Endothelial cell of umbilical vein (primary cell): ENCODE data around the gene CARD19. TPM values are rescaled to one million over a fixed set of nuclear protein-coding genes. Genes with fewer than 3 reads are reported as not detected.

Experiments used
- BruUV-seq: library from RNA; stranded (reverse); fragments of 400-500 nt; replicated peaks from 2 replicates; lab custom pipeline; 2021; lab: Mats Ljungman, UMichigan
- CTCF ChIA-PET: fragments of 300-600, 350-600 bp; sonication (Branson Sonifier 250); formaldehyde crosslinking; loops from one replicate; lab custom pipeline; 2021; ENCODE audit warnings: antibody characterized with exemption, inconsistent platforms; lab: Charles Lee
- POLR2A ChIA-PET: fragments of 300-600, 350-600 bp; sonication (Branson Sonifier 250); formaldehyde crosslinking; loops from one replicate; lab custom pipeline; 2021; ENCODE audit warnings: antibody characterized with exemption, inconsistent platforms; lab: Charles Lee
- DNase-seq: peaks from one replicate; pipeline ENCODE4 v3.0.0-alpha.2; 2011; ENCODE audit warnings: low read depth, low spot score
- FAIRE-seq: peaks from 2 replicates; lab custom pipeline; 2011; peaks lifted over from hg19 to GRCh38; lab: Jason Lieb, UNC
- H2AFZ ChIP-seq: 2 replicates; pipeline ENCODE4 v1.6.0; 2012; ENCODE audit warnings: low read depth, low read length, control low read depth, inconsistent platforms
- H3K27ac ChIP-seq: 2 replicates; pipeline ENCODE4 v1.5.1; 2011; ENCODE audit warnings: low read depth, mild to moderate bottlenecking, control low read depth, low read length, moderate library complexity; ENCODE audit not compliant: insufficient read depth
- H3K27me3 ChIP-seq, 2 experiments: 2 replicates each; pipeline versions ENCODE4 v1.6.0 to v1.6.1; 2011; ENCODE audit warnings: low read length in 2 of 2, mixed read lengths in 1 of 2; ENCODE audit not compliant: control insufficient read depth in 2 of 2, insufficient read depth in 2 of 2
- H3K36me3 ChIP-seq, 2 experiments: 2 replicates in 1 of 2; 3 replicates in 1 of 2; pipeline ENCODE4 v1.5.1; 2011; ENCODE audit warnings: low read length in 2 of 2, mild to moderate bottlenecking in 1 of 2, moderate library complexity in 1 of 2; ENCODE audit not compliant: control insufficient read depth in 2 of 2, insufficient read depth in 2 of 2; ENCODE audit errors: extremely low read depth in 1 of 2
- H3K4me1 ChIP-seq: 3 replicates; pipeline ENCODE4 v1.5.1; 2011; ENCODE audit warnings: mild to moderate bottlenecking, low read length; ENCODE audit not compliant: control insufficient read depth, insufficient read depth; ENCODE audit errors: extremely low read depth
- H3K4me2 ChIP-seq: 2 replicates; pipeline ENCODE4 v1.6.1; 2011; ENCODE audit warnings: low read length, control low read depth, mixed read lengths; ENCODE audit not compliant: insufficient read depth
- H3K4me3 ChIP-seq, 3 experiments: fragments of 200-600 bp in 1 of 3; sonication (generic), shearing (Covaris generic) in 1 of 3; replicated peaks in 1 of 3; 2 replicates each; pipeline ENCODE4 v1.5.1; 2011 to 2016; ENCODE audit warnings: control low read depth in 3 of 3, low read length in 3 of 3, mild to moderate bottlenecking in 2 of 3, inconsistent platforms in 1 of 3, low read depth in 1 of 3, moderate library complexity in 1 of 3; ENCODE audit not compliant: insufficient read depth in 1 of 3
- H3K79me2 ChIP-seq: 2 replicates; pipeline ENCODE4 v1.6.0; 2012; ENCODE audit warnings: low read length, inconsistent platforms; ENCODE audit not compliant: control insufficient read depth, insufficient read depth
- H3K9ac ChIP-seq: replicated peaks from 2 replicates; pipeline ENCODE3; 2011; ENCODE audit warnings: low read length, control low read depth; ENCODE audit not compliant: insufficient read depth; ENCODE audit errors: extremely low read depth
- H3K9me1 ChIP-seq: replicated peaks from 3 replicates; pipeline ENCODE4 v1.6.0; 2011; ENCODE audit warnings: mild to moderate bottlenecking, low read length; ENCODE audit not compliant: control insufficient read depth, insufficient read depth; ENCODE audit errors: extremely low read depth
- H3K9me3 ChIP-seq: replicated peaks from 2 replicates; pipeline ENCODE4 v1.5.1; 2012; ENCODE audit warnings: low read length, inconsistent platforms; ENCODE audit not compliant: control insufficient read depth, insufficient read depth
- H4K20me1 ChIP-seq: replicated peaks from 2 replicates; pipeline ENCODE3; 2011; ENCODE audit warnings: mild to moderate bottlenecking, low read length; ENCODE audit not compliant: control insufficient read depth, insufficient read depth; ENCODE audit errors: extremely low read depth
- FOS ChIP-seq: IDR thresholded peaks from 2 replicates; pipeline ENCODE4 v1.6.1; 2011; ENCODE audit warnings: mild to moderate bottlenecking, low read length, moderate library complexity, borderline replicate concordance; ENCODE audit not compliant: insufficient read depth
- GATA2 ChIP-seq: IDR thresholded peaks from 2 replicates; pipeline ENCODE4 v1.7.0; 2011; ENCODE audit warnings: low read depth, mild to moderate bottlenecking, moderate library complexity, mixed read lengths, low read length; ENCODE audit not compliant: insufficient read length, insufficient read depth
- POLR2A ChIP-seq: IDR thresholded peaks from 2 replicates; pipeline ENCODE4 v1.6.1; 2012; ENCODE audit warnings: low read depth, mild to moderate bottlenecking, control low read depth, low read length
- dilution Hi-C: fragments of 300-500 bp; cut with MboI; formaldehyde crosslinking; loops from one replicate; pipeline ENCODE4 v1.15.0; 2019; ENCODE audit warnings: low sequenced_read_pairs; ENCODE audit not compliant: extremely low pct_ligation_motif_present
- intact Hi-C: fragments of 100-400 bp; cut with micrococcal nuclease; formaldehyde crosslinking; loops from one replicate; pipeline ENCODE4 v1.10.0; 2022
- polyA plus RNA-seq, 4 experiments: library from polyadenylated mRNA; depleted of rRNA in 3 of 4; stranded (reverse) in 3 of 4; unstranded in 1 of 4; fragments of >200 nt; gene quantifications; 2 replicates each; pipeline versions ENCODE4 v1.2.1 to v1.2.3, GENCODE V29; 2011 to 2012; ENCODE audit warnings: missing spikeins in 1 of 4
- total RNA-seq: library from RNA; stranded (reverse); gene quantifications from 2 replicates; pipeline ENCODE4 v1.2.3, GENCODE V29; 2021
- TF ChIP-seq, protein P1 (sequence below), 2 donors: IDR thresholded peaks; 1 replicate in 1 of 2; 2 replicates in 1 of 2; pipeline ENCODE4 v1.5.1; 2011; ENCODE audit warnings: low read length in 2 of 2, mild to moderate bottlenecking in 2 of 2, moderate library complexity in 2 of 2, control low read depth in 1 of 2, inconsistent platforms in 1 of 2, low read depth in 1 of 2; ENCODE audit not compliant: insufficient read depth in 1 of 2; ENCODE audit errors: extremely low read depth in 1 of 2
- TF ChIP-seq, protein P2 (sequence below): IDR thresholded peaks from 2 replicates; pipeline ENCODE4 v1.6.1; 2011; ENCODE audit not compliant: insufficient read depth, insufficient read length

CARD19 gene
- total and polyA plus RNA-seq, 2 donors (not counting 3 experiments of a cell fraction or from before 2014, with no cell fraction given), result 45.7 to 148 TPM

DNA sequence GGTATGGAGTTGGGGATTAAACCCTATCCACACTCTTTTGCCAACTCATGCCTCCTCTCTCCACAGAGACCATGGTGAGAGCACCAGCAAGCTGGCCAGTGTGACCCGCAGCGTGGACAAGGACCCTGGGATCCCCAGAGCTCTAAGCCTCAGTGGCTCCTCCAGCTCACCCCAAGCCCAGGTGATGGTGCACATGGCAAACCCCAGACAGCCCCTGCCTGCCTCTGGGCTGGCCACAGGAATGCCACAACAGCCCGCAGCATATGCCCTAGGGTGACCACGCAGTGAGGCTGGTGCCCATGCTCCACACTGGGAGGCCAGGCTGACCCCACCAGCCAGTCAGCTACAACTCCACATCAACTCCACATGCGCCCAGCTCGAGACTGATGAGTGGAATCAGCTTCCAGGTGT is 11.5 kb upstream of the CARD19 start:
- no peak for TF ChIP-seq FOS
- TF ChIP-seq POLR2A, result no peak
- TF ChIP-seq, protein P1, sequence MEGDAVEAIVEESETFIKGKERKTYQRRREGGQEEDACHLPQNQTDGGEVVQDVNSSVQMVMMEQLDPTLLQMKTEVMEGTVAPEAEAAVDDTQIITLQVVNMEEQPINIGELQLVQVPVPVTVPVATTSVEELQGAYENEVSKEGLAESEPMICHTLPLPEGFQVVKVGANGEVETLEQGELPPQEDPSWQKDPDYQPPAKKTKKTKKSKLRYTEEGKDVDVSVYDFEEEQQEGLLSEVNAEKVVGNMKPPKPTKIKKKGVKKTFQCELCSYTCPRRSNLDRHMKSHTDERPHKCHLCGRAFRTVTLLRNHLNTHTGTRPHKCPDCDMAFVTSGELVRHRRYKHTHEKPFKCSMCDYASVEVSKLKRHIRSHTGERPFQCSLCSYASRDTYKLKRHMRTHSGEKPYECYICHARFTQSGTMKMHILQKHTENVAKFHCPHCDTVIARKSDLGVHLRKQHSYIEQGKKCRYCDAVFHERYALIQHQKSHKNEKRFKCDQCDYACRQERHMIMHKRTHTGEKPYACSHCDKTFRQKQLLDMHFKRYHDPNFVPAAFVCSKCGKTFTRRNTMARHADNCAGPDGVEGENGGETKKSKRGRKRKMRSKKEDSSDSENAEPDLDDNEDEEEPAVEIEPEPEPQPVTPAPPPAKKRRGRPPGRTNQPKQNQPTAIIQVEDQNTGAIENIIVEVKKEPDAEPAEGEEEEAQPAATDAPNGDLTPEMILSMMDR (IDR thresholded peaks at IDR 0.05; ENCODE audit: extremely low read depth in 1 of 2, insufficient read depth in 1 of 2, low read depth in 1 of 2, low read length in 2 of 2), result no peak
- TF ChIP-seq, protein P2, sequence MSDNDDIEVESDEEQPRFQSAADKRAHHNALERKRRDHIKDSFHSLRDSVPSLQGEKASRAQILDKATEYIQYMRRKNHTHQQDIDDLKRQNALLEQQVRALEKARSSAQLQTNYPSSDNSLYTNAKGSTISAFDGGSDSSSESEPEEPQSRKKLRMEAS, result no peak
- no peak for TF ChIP-seq GATA2
- Histone ChIP-seq H3K4me2 (no peak overlapping the region), H3K27me3 (no peaks in the 10 kb centered on the region), H3K4me3 (no peak overlapping the region), H3K9ac (no peak overlapping the region), H2AFZ (no peak overlapping the region), H3K9me3 (no peaks in the 10 kb centered on the region), H3K27ac (no peak overlapping the region), H3K9me1 (no peaks in the 10 kb centered on the region), H3K4me1 (no peaks in the 10 kb centered on the region), H4K20me1 (no peaks in the 10 kb centered on the region), H3K79me2 (no peaks in the 10 kb centered on the region), H3K36me3 (no peaks in the 10 kb centered on the region)
- no TSS peak for BruUV-seq
- POLR2A ChIA-PET, result no interaction called here
- intact Hi-C loops (no loop called here), dilution Hi-C loops (no loop called here)
- no peak for FAIRE-seq
- CTCF ChIA-PET, result no interaction called here
- DNase-seq, result no peak

DNA sequence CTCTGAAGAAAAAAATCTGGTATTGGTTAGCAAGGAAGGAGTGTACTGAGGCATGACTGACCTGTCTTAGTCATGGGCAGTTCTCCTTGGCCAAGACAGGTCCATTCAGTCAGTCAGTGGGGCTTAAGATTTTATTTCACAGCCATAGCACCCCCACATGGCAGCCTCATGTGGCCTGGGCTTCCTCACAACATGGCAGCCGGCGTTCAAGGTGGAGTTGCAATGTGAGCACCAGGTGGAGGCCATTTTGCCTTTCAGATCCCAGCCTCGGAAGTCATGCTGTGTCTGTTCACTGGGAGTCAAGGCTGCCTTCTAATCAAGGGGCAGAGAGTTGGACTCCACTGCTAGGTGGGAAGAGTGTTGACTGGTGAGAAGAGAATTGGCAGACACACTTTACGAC is 10.3 kb upstream of the CARD19 start:
- Histone ChIP-seq H3K9ac (no peak overlapping the region), H3K27ac (no peak overlapping the region), H3K27me3 (no peaks in the 10 kb centered on the region), H3K4me3 (no peak overlapping the region), H3K4me2 (no peak overlapping the region), H2AFZ (no peak overlapping the region), H3K9me1 (no peaks in the 10 kb centered on the region), H3K36me3 (no peaks in the 10 kb centered on the region), H3K4me1 (no peaks in the 10 kb centered on the region), H3K79me2 (no peaks in the 10 kb centered on the region), H4K20me1 (no peaks in the 10 kb centered on the region), H3K9me3 (no peaks in the 10 kb centered on the region)
- CTCF ChIA-PET, result interaction anchor here (0.9 kb wide), 1 partner anchor 217 kb away, joined by 3 read pairs; no protein-coding TSS in a partner anchor
- intact Hi-C loops, result no loop called here
- no peak for FAIRE-seq
- no peak for DNase-seq
- POLR2A ChIA-PET, result no interaction called here
- dilution Hi-C loops, result no loop called here
- BruUV-seq, result no TSS peak
- TF ChIP-seq, protein P2, result no peak
